ENCODE data around the gene PPP1R7. TPM values are rescaled to one million over a fixed set of nuclear protein-coding genes. Genes with fewer than 3 reads are reported as not detected.
"Not testable (repeated sequence)": the region's sequence is repeated elsewhere in the genome, so short reads cannot be mapped to it uniquely, and the experiment has no call there.

The PPP1R7 gene
- total RNA-seq, 2 donors from 2014 or later, result 56.0 to 58.7 TPM

- intact Hi-C loops (cut with DNase I, micrococcal nuclease), result no loop called here
- ATAC-seq, result no peak
Observed at GRCh38 chr2:241185961-241186360, 35.7 kb downstream of the PPP1R7 start.

GRCh38 chr2:241187101-241187917, 37.0 kb downstream of the PPP1R7 start:
- peak in 1 of 2 donors; percentile 22 for DNase-seq
- intact Hi-C loops (cut with DNase I, micrococcal nuclease), result no loop called here
- no peak for ATAC-seq

More at GRCh38 chr2:241185961-241186360, 35.7 kb downstream of the PPP1R7 start:
- DNase-seq, result peak in 1 of 2 donors; percentile 16

- DNase-seq (no peak), ATAC-seq (no peak)
- intact Hi-C loops (cut with DNase I, micrococcal nuclease), result no loop called here
Observed at GRCh38 chr2:241187918-241188234, 37.6 kb downstream of the PPP1R7 start.

GRCh38 chr2:241188361-241189092, 38.3 kb downstream of the PPP1R7 start, which contains the start of gene ANO7:
Gene ANO7, plus strand, starts transcription at chr2:241188677. Its CDS starts 1,387 bp downstream, at chr2:241190064.
- DNase-seq (peak; percentile 71 to 74), ATAC-seq (peak; percentile 82)
- intact Hi-C loops (cut with DNase I, micrococcal nuclease), result no loop called here

GRCh38 chr2:241189093-241189855, 39.0 kb downstream of the PPP1R7 start:
- intact Hi-C loops (cut with DNase I, micrococcal nuclease), result no loop called here
- DNase-seq (peak in 1 of 2 donors; percentile 22), ATAC-seq (no peak)

- no peak for ATAC-seq
- intact Hi-C loops (cut with DNase I, micrococcal nuclease), result no loop called here
- DNase-seq, result peak in 1 of 2 donors; percentile 21
Observed at GRCh38 chr2:241189856-241190201, 39.6 kb downstream of the PPP1R7 start.

- DNase-seq (peak; percentile 29 to 31), ATAC-seq (peak; percentile 47)
- intact Hi-C loops (cut with DNase I, micrococcal nuclease), result no loop called here
Observed at GRCh38 chr2:241190291-241190981, 40.2 kb downstream of the PPP1R7 start.

GRCh38 chr2:241191081-241191480, 40.8 kb downstream of the PPP1R7 start:
- ATAC-seq (peak; percentile 66), DNase-seq (peak; percentile 58 to 63)
- intact Hi-C loops (cut with DNase I, micrococcal nuclease), result no loop called here

- intact Hi-C loops (cut with DNase I, micrococcal nuclease), result no loop called here
- ATAC-seq, result no peak
- DNase-seq, result peak in 1 of 2 donors; percentile 1
Observed at GRCh38 chr2:241193271-241193670, 43.0 kb downstream of the PPP1R7 start.

GRCh38 chr2:241194811-241195210, 44.5 kb downstream of the PPP1R7 start:
- intact Hi-C loops (cut with DNase I, micrococcal nuclease), result no loop called here
- peak in 1 of 2 donors; percentile 8 for DNase-seq
- no peak for ATAC-seq

GRCh38 chr2:241195506-241196130, 45.4 kb downstream of the PPP1R7 start:
- DNase-seq, result peak in 1 of 2 donors; percentile 14
- ATAC-seq, result no peak
- intact Hi-C loops (cut with DNase I, micrococcal nuclease), result no loop called here

GRCh38 chr2:241197246-241197645, 47.0 kb downstream of the PPP1R7 start:
- ATAC-seq; intact Hi-C loops (cut with DNase I, micrococcal nuclease): not testable (repeated sequence)
- DNase-seq, result peak in 1 of 2 donors; percentile 10

GRCh38 chr2:241197947-241198346, 47.7 kb downstream of the PPP1R7 start:
- peak; percentile 23 for ATAC-seq
- intact Hi-C loops (cut with DNase I, micrococcal nuclease), result no loop called here
- peak in 1 of 2 donors; percentile 11 for DNase-seq

- peak in 1 of 2 donors; percentile 17 for DNase-seq
- ATAC-seq, result no peak
- intact Hi-C loops (cut with DNase I, micrococcal nuclease), result no loop called here
Observed at GRCh38 chr2:241198381-241199279, 48.4 kb downstream of the PPP1R7 start.

GRCh38 chr2:241199286-241199685, 49.0 kb downstream of the PPP1R7 start:
- no peak for ATAC-seq
- intact Hi-C loops (cut with DNase I, micrococcal nuclease), result no loop called here

GRCh38 chr2:241199897-241200821, 49.9 kb downstream of the PPP1R7 start:
- ATAC-seq (no peak), DNase-seq (no peak)
- intact Hi-C loops (cut with DNase I, micrococcal nuclease), result no loop called here

More at GRCh38 chr2:241199286-241199685, 49.0 kb downstream of the PPP1R7 start:
- no peak for DNase-seq
